HG02981 (cell line): ENCODE results near the gene POU6F2.
"Not testable (repeated sequence)": the region's sequence is repeated elsewhere in the genome, so short reads cannot be mapped to it uniquely, and the experiment has no call there.

ENCODE experiments used
- ATAC-seq: cut with Tn5 transposase; IDR thresholded peaks from one replicate; pipeline ENCODE4 v1.9.1; 2021; ENCODE audit warnings: mild to moderate bottlenecking, moderate library complexity; ENCODE audit not compliant: unreplicated experiment

POU6F2 gene

DNA sequence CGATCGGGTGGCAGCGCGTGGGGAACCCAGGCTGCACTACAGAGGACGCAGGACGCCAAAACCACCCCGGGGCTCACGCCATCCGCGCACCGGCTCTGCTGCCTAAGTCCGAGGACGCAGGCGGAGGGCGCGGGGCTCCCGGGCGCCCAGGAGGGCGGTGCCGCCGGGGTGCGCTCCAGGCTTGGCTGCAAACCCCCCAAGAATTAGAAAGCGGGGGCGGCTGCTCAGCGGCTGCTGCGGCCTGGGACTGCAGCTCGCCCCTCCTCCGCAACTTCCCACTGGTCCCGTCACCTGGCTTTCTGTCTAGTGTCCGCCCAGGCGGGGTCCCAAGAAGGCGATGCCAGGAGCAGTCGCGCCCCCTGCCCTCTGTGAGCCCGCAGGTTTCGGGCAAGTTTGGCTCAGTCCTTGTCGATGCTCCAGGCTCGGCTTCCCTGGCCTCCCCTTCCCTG, 1.7 kb upstream of the POU6F2 start:
- no peak for ATAC-seq

GRCh38 chr7:38978491-38978890, 782 bp downstream of the POU6F2 start:
- no peak for ATAC-seq

- no peak for ATAC-seq
These were observed 14.5 kb downstream of the POU6F2 start for GRCh38 chr7:38992203-38992602.

- no peak for ATAC-seq
These were observed 23.9 kb downstream of the POU6F2 start for GRCh38 chr7:39001595-39001994.

DNA sequence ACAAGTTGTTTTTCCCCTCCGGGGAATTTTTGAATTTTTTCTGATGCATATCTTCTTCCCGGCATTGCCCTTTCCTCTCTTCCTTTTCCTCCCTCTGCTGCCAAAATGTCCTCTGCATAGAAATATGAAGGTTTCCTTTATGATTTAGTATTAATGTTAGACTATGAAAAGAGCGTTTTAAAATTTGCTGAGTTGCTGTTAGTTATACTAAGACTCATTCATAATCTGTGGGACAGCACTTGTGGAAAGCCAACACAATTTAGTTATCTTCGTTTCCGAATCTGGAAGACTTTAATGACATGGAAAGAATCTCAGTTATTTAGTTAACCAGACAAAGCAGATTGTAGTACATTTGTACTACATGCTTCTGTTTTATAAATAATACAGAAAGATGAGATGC, 25.0 kb downstream of the POU6F2 start:
- ATAC-seq: no peak

DNA sequence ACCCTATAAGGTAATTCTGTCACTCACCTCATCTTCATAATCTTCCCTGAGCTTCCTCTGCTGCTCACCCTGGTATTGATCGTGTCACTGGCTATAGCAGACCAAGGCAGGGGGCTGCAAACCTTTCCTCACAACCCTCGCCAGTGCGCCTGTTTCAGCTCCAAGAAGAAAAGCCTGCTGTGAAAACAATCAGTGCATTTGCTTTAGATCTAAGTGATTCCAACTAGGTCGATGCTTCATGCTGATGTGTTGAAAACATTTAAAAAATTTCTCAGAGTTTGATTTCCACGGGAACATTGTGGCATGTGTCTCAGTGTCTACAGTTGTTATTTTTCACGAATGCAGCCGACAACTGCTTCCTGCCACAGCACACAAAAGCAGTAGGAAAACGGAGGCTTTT, 27.3 kb downstream of the POU6F2 start:
- no peak for ATAC-seq

GRCh38 chr7:39005461-39005860, 27.8 kb downstream of the POU6F2 start:
- ATAC-seq: no peak

DNA sequence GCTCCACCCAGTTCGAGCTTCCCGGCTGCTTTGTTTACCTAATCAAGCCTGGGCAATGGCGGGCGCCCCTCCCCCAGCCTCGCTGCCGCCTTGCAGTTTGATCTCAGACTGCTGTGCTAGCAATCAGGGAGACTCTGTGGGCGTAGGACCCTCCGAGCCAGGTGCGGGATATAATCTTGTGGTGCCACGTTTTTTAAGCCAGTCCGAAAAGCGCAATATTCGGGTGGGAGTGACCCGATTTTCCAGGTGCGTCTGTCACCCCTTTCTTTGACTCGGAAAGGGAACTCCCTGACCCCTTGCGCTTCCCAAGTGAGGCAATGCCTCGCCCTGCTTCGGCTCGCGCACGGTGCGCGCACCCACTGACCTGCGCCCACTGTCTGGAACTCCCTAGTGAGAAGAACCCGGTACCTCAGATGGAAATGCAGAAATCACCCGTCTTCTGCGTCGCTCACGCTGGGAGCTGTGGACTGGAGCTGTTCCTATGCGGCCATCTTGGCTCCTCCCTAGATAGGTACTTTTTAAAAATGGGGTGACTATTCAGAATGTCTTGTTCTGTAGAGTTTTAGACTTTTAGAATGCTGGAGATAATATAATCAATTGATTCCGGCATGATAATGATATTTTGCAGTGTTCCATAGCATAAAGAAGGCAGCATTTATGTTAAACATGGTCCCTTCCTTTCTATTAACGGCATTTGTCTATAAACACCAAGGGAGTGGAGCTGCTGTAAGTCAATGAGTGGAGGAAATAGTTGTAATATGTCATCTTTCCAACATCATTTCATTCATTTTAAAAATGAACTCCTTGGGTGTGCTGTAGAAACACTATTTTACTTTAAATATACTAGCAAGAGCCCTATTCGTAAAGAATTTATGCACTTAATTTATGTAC, 35.6 kb downstream of the POU6F2 start:
- not testable (repeated sequence) for ATAC-seq

GRCh38 chr7:39016609-39017008, 38.9 kb downstream of the POU6F2 start:
- ATAC-seq: no peak

GRCh38 chr7:39017369-39017915, 39.7 kb downstream of the POU6F2 start:
- ATAC-seq: no peak

DNA sequence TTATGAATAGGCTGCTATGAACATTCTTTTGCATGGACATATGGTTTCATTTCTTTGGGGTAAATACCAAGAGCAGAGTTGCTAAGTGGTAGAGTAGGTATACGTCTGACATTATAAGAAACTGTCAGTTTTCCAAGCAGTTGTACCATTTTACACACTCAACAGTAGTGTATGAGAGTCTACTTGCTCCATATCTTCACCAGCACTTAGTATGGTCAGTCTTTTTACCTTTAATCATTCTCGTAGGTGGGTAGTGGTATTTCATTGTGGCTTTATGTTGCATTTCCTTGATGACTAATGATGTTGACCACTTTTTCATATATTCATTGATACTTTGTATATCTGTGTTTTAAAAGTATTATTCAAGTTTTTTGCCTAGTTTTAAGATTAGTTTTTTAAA, 45.1 kb downstream of the POU6F2 start:
- no peak for ATAC-seq

DNA sequence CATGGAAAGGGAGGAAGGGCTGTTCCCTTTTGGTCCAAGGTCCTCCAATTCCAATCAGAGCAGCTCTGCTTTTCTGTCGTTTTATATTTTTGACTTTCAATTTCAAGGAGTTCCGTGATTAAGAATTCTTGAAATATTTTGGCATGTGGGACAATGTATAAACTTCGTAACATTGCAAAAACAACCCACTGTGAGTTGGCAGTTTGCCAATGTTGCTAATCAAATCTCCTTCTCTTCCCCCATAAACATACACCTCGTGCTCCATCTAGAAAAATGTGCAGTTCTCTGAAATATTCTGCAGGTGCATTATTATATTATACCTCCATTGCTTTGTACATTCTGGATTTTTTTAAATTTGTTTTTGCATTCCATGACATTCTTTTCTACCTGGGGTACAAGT, 49.8 kb downstream of the POU6F2 start:
- no peak for ATAC-seq

GRCh38 chr7:39033885-39034624, 56.3 kb downstream of the POU6F2 start:
- ATAC-seq: no peak

DNA sequence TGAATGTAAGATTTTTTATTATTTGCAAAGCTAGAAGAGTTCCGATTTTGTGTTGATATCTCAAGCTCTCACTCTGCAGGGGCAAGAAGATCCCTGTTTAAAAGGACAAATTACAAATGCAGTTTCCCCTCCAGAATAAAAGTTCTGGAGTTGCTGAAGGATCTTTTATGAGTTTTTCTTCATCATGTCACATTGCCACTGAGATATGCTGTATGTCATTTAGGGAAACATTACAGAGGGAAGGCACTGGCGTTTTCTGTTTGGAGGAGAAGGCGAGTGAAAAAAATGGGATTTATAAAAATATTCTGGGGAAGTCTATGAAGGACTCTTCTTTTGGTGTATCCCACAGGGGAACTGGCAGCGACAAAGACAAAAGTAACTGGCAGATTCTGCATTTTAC, 57.4 kb downstream of the POU6F2 start:
- ATAC-seq: no peak

DNA sequence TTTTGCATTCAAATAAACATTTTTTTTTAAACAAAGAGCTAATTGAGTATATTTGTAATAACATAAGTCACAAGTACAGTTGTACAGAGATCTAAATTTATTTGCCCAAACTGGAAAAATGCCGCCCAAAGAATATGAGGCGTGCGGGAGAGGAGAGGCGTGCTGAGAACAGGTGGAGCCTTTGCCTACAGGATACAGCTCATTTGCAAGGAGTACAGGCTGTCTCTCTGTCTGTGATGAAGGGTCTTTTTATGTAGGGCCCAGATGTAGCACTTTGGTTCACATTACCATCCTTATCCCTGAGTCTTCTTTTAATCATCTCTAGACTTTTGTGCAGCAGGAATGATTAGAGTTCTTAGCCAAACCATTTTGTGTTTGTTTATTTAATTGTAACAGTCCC, 58.2 kb downstream of the POU6F2 start:
- no peak for ATAC-seq

DNA sequence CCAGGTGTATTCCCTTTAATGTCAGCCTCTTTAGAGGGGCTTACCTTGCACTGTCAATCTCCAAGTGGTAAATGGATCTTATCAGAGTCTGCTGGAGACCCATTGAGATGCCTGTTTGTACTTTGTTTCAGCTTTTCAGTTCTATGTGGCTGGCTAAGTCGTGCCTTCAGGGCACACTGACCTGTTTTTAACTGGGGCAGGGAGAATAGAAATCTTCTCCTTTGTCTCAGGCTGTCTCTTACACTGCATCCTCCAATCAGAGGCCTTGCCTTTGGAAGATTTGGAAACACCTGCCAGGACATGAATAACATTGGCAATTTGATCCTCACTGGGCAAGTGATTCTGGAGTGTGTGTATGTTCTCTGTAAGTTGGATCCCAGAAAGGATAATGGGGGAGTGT, 65.0 kb downstream of the POU6F2 start:
- ATAC-seq: no peak

- no peak for ATAC-seq
These were observed 65.8 kb downstream of the POU6F2 start for GRCh38 chr7:39043531-39043930.

DNA sequence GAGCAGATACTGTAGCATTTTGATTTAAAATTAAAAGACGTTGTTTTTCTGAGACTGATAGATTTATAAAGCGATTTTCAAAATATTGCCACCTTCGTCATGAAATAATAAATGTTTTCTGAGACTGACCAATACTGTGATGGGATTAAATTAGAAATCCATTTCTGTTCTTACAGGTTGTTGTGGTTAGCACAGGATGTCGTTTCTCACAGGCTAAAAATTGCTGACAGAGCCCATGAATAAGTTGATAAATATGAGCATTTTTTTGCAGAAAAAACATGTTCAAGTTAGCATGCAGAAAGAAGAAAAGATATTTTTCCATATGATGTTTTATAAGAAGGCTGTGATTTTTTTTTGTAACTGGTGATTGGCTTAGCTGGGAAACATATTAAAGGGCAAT, 66.8 kb downstream of the POU6F2 start:
- ATAC-seq: no peak

DNA sequence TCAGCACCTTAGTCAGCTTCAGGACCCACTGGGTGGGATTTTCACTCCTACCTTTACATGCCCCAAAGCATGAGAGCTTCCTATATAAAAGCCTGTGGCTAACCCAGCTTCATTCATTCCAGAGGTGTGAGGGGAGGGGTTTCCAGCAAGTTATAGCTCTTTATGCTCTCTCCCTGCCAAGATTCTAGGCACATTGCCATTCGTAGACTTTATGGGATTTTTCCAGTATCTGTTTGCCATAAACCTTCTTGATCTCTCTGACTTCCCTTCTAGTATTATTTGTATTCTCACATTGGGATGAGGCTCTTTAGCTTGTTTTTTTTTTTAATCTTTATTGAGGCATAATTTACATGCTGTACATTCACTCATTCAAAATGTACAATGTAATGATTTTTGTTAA, 67.5 kb downstream of the POU6F2 start:
- ATAC-seq: no peak

DNA sequence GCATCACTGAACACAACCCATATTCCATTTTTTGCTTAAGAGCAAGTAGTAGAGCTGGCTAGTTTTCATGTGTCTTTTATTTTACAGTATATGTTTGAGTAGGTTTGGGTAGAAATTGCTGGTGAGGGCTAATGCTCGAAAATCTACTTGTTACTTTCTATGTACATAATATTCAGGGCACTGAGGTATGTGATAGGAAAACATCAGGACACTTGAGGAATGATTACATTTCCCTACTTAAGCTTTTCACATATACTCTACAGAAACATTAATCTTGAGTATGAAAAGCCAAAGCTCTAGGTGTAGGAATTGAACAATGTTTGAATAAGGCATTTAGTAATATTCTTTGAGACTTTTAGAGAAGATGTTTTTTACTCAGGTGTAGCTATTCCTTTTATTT, 73.6 kb downstream of the POU6F2 start:
- ATAC-seq: no peak

- no peak for ATAC-seq
These were observed 74.0 kb downstream of the POU6F2 start for GRCh38 chr7:39051707-39052106.

GRCh38 chr7:39054731-39055130, 77.0 kb downstream of the POU6F2 start:
- ATAC-seq: no peak
